Activated CD4-positive, CD25-positive, alpha-beta regulatory T cell treated with anti-CD3 and anti-CD28 coated beads, Interleukin-2, amount 50 U/mL, for 72 hours (primary cell): ENCODE data around the gene EZH2.

ENCODE experiments used
- DNase-seq: peaks from one replicate; pipeline ENCODE4 v3.0.0; 2021

Gene EZH2

DNA sequence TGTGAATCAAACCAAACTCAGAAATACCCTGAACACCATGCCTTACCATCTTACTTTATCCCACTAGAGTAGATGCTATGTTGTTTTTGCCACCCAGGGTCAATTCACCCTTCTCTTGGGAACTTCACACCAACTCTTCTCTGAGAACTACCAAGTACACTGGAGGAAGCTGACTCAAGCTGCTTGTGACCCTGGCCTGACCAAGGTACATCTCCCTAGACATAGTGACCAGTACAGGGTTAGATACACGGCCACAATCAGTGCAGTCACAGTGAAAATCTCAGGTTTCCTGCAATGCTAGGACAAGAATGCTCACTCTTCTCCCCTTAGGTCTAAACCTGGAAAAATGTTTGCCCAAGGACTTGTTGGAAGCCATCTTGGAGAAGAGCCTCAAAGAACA, 31.8 kb downstream of the EZH2 start:
- no peak for DNase-seq

DNA sequence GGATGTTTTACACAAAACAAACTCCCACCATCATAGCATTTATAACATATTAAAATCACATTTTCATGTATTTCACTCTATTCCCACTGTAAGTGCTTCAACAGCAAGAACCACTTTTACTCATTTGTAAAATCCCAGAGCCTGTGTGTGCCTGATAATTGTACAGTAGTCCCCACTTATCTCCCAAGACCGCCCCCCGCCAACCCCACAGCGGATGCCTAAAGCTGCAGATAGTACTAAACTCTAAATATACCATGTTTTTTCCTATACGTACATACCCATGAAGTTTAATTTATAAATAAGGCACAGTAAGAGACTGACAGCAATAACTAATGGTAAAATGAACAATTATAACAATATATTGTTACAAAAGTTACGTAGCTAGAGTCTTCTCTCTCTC, 33.5 kb downstream of the EZH2 start:
- no peak for DNase-seq

DNA sequence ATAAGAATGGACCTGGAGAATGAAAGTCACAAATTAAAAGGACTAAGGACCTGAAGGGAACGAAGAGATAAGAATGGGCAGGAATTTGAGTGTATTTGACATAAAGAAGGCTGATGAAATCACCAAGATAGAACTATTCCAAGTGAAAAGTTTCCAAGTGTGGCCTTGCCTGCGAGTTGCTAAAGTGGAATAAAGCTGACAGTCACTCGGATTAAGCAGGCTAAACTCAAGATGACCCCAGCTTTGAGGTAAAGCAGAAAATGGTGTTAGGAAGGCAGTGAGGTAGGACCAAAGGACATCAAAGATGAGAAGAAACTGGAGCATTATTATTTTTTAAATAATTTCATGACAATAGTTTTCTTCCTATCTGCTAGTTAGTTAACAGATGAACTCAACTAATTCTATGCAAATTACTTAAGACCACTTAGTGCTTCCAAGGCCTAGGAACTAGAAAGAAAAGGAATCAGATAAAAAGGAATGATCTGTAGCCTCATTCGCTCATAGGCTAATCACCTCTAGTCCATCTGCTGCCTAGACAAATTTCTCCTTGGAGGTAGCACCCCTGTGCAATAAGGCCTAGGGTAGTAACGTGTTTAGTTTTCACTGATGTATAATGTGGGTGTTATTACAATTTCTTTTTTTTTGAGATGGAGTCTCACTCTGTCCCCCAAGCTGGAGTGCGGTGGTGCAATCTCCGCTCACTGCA, 34.5 kb downstream of the EZH2 start:
- no peak for DNase-seq

- no peak for DNase-seq
These were observed 36.0 kb downstream of the EZH2 start for GRCh38 chr7:148847815-148848734.

DNA sequence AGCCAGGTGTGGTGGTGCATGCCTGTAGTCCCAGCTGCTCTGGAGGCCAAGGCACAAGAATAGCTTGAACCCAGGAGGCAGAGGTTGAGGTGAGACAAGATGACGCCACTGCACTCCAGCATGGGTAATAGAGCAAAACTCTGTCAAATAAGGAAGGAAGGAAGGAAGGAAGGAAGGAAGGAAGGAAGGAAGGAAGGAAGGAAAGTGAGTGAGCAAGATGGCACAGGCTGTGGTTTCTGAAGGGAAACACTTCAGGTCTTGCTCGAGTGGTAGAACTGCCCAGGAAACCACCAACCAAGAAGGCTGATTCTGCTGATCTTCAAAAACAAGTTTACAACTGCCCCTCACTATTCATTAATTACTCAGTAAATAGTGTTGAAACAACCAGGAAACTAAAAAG, 45.2 kb downstream of the EZH2 start:
- DNase-seq, result no peak

- no peak for DNase-seq
These were observed 48.2 kb downstream of the EZH2 start for GRCh38 chr7:148835854-148836253.

DNA sequence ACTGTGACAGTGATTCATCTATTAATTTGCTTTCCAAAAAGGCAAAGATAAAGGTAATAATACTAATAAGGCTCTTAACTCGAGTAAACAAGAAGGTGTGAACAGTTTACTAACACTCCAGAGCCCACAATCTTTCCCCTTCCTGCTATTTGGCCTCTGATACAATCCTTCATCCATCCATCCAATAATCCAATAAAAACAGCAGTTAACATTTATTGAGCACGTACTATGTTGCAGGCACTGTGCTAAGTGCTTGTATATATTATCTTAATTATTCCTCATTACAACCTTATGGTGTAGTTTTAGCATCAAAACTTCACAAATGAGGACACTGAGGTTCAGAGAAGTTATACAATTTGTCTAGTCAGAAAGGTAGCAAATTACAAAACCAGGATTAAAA, 49.5 kb downstream of the EZH2 start:
- no peak for DNase-seq

GRCh38 chr7:148831782-148832181, 52.3 kb downstream of the EZH2 start:
- DNase-seq, result no peak

- no peak for DNase-seq
These were observed 53.0 kb downstream of the EZH2 start for GRCh38 chr7:148830897-148831692.

GRCh38 chr7:148828965-148829364, 55.1 kb downstream of the EZH2 start:
- DNase-seq, result no peak

- DNase-seq, result no peak
These were observed 58.8 kb downstream of the EZH2 start for GRCh38 chr7:148825338-148825737.

DNA sequence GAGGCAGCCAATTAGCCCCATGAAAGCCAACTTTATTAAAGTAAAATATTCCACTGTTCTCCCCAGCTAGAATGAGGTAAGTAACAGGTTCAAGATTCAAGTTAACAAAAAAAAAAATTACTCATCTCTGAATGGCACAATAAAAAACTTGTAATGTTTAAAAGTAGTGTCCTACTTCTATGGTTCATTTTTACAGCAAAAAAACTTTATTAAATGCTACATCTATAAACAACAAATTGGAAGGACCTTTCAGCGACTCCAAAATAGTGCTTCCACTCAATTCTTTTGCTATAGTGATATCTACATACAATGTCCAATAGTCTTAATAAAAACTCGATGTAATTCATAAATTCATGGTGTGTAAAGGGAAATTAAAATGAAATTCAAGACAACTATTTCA, 59.2 kb downstream of the EZH2 start:
- no peak for DNase-seq

GRCh38 chr7:148821422-148821821, 62.7 kb downstream of the EZH2 start:
- DNase-seq, result no peak

GRCh38 chr7:148819697-148820360, 64.3 kb downstream of the EZH2 start:
- no peak for DNase-seq

GRCh38 chr7:148815612-148816011, 68.5 kb downstream of the EZH2 start:
- no peak for DNase-seq

DNA sequence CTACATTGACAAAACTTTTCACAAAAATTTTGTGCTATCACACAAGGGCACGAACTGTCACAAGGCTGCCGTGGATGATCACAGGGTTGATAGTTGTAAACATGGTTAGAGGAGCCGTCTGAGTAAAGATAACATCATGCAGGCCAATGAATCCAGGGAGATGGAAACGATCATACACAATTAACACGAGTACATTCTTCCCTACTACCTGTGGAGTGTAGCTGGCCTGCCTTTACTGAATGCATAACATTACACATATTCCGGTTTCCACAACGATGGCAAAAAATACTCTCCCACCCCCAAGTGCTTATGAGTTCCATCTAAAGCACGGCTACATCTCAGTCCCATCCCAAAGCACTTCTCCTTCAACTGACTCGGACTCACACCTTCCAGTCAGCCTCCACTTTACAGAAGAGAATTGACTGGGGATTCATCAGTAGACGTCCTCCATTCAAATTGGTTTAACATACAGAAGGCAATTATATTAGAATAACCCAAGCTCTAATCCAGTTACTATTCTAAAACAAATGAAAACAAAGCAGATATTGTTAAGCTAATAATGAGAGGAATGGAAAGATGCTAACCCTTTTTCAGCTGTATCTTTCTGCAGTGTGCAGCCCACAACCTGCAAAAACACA, 69.0 kb downstream of the EZH2 start:
- no peak for DNase-seq

DNA sequence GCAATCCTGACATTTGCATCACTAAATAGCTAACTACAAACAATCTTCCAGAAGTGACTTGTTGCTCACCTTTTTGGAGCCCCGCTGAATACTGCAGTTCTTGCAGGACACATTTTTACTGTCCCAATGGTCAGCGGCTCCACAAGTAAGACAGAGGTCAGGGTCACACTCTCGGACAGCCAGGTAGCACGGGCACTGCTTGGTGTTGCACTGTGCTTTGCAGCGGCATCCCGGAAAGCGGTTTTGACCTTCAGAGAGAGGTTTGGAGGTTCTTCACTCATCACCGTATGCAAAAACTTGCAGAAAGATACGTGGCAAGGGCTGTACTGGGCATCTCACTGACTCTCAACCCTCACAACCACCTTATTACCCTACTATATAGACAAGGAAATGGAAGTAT, 70.2 kb downstream of the EZH2 start:
- no peak for DNase-seq

DNA sequence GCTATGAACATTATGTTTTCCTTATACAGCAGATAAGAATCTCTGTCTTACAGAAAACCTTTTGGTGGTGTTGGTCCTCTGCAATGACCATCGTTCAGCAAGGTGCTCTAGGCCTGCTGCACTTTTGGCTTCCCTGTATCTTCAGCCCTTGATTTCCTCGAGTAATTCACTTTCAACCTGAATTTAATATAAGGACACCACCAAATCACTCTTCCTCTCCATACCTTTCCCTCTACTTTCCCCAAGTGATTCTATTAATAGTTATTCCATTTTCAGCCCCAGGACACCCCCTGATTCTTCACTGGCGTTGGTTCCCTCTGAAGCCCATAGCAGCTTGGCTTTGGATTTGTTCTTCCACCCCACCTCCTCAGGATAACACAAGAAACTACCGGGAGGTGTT, 72.2 kb downstream of the EZH2 start:
- no peak for DNase-seq

- no peak for DNase-seq
These were observed 74.2 kb downstream of the EZH2 start for GRCh38 chr7:148809856-148810255.

- DNase-seq, result no peak
These were observed 76.7 kb downstream of the EZH2 start for GRCh38 chr7:148807436-148807835.

DNA sequence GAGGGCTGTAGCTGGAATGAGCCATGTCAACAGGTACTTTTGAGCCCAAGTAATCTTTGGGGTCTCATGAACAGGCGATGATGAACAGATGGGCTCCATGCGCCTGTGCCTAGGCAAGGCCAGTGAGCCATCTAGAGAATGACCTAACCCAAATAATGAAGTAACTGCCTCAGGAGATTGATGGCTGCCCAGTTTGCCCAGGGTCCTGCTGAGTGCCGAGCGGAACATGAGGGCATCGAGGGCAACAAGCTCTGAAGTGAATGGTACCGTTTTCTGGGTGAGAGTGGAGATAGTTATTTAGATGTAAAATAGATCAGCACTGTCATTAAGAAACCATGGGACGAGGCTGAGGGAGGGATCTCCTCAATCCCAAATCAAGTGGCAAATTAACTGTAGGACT, 77.9 kb downstream of the EZH2 start:
- no peak for DNase-seq
